IMR-90 (cell line): ENCODE measurements around the gene CENPX. TPM values are rescaled to one million over a fixed set of nuclear protein-coding genes. Genes with fewer than 3 reads are reported as not detected.
A peak's percentile ranks its signal among the peaks of the same experiment; 100 is the strongest.

ENCODE experiments used
- ATAC-seq: fragments of 200-7000 bp; cut with Tn5 transposase; 2 replicates; pipeline ENCODE4 v1.9.1; 2020; ENCODE audit warnings: low read depth, mild to moderate bottlenecking, moderate library complexity
- BruUV-seq: library from RNA; stranded (reverse); fragments of 400-500 nt; replicated peaks from 2 replicates; lab custom pipeline; 2021; lab: Mats Ljungman, UMichigan
- CTCF ChIA-PET: fragments of 300-600 bp; formaldehyde crosslinking; extraction: SDS; loops from one replicate; lab custom pipeline; 2021; ENCODE audit warnings: antibody characterized with exemption; lab: Yijun Ruan, JAX
- POLR2A ChIA-PET: fragments of 300-600 bp; sonication (Branson Sonifier 250); formaldehyde crosslinking; loops from one replicate; lab custom pipeline; 2022; ENCODE audit warnings: antibody characterized with exemption; ENCODE audit not compliant: unreplicated experiment; lab: Charles Lee
- DNase-seq: peaks from one replicate; pipeline ENCODE4 v3.0.0; 2013
- H2AFZ ChIP-seq: replicated peaks from 2 replicates; pipeline ENCODE3; 2013; ENCODE audit warnings: low read length, mild to moderate bottlenecking; ENCODE audit not compliant: poor library complexity
- H2AK5ac ChIP-seq: 2 replicates; pipeline ENCODE4 v1.6.1; 2013; ENCODE audit warnings: low read depth, low read length, inconsistent platforms
- H2AK9ac ChIP-seq: replicated peaks from 2 replicates; pipeline ENCODE3; 2013; ENCODE audit warnings: mild to moderate bottlenecking, low read depth, low read length, moderate library complexity; ENCODE audit not compliant: poor library complexity
- H2BK120ac ChIP-seq: 2 replicates; pipeline ENCODE4 v1.6.1; 2013; ENCODE audit warnings: low read depth, low read length, inconsistent platforms
- H2BK15ac ChIP-seq: 3 replicates; pipeline ENCODE4 v1.6.1; 2013; ENCODE audit warnings: low read depth, low read length, inconsistent platforms
- H2BK20ac ChIP-seq: 2 replicates; pipeline ENCODE4 v1.6.1; 2013; ENCODE audit warnings: low read depth, mild to moderate bottlenecking, inconsistent platforms, low read length, moderate library complexity
- H2BK5ac ChIP-seq: 2 replicates; pipeline ENCODE4 v1.6.1; 2013; ENCODE audit warnings: mild to moderate bottlenecking, low read depth, low read length, inconsistent platforms; ENCODE audit not compliant: poor library complexity, severe bottlenecking
- H3K14ac ChIP-seq: replicated peaks from 2 replicates; pipeline ENCODE4 v1.6.1; 2013; ENCODE audit warnings: low read depth, low read length, inconsistent platforms
- H3K18ac ChIP-seq: 2 replicates; pipeline ENCODE4 v1.6.1; 2013; ENCODE audit warnings: low read depth, low read length, control low read depth
- H3K23ac ChIP-seq: 2 replicates; pipeline ENCODE4 v1.6.1; 2013; ENCODE audit warnings: low read depth, low read length, inconsistent platforms
- H3K27ac ChIP-seq: 2 replicates; pipeline ENCODE4 v1.5.1; 2013; ENCODE audit warnings: mild to moderate bottlenecking, control low read depth, low read length; ENCODE audit not compliant: insufficient read depth
- H3K27me3 ChIP-seq: 2 replicates; pipeline ENCODE4 v1.6.1; 2013; ENCODE audit warnings: low read length; ENCODE audit not compliant: control insufficient read depth, insufficient read depth
- H3K36me3 ChIP-seq: 2 replicates; pipeline ENCODE4 v1.6.1; 2013; ENCODE audit warnings: low read length, mixed read lengths; ENCODE audit not compliant: control insufficient read depth, insufficient read depth
- H3K4ac ChIP-seq: 2 replicates; pipeline ENCODE4 v1.6.1; 2013; ENCODE audit warnings: low read depth, low read length, inconsistent platforms
- H3K4me1 ChIP-seq: 2 replicates; pipeline ENCODE4 v1.6.1; 2013; ENCODE audit warnings: low read length, mixed read lengths; ENCODE audit not compliant: control insufficient read depth, insufficient read depth
- H3K4me2 ChIP-seq: 2 replicates; pipeline ENCODE4 v1.6.1; 2013; ENCODE audit warnings: low read depth, mild to moderate bottlenecking, control low read depth, low read length, moderate library complexity
- H3K4me3 ChIP-seq: 2 replicates; pipeline ENCODE4 v1.5.1; 2013; ENCODE audit warnings: low read depth, mild to moderate bottlenecking, control low read depth, low read length, moderate library complexity; ENCODE audit not compliant: insufficient read depth
- H3K56ac ChIP-seq: 2 replicates; pipeline ENCODE4 v1.6.1; 2013; ENCODE audit warnings: low read length, inconsistent platforms; ENCODE audit not compliant: insufficient read depth; ENCODE audit errors: extremely low read depth
- H3K79me1 ChIP-seq, 2 experiments: 2 replicates each; pipeline ENCODE4 v1.6.1; 2013; ENCODE audit warnings: low read length in 2 of 2, inconsistent platforms in 1 of 2, low read depth in 1 of 2
- H3K9ac ChIP-seq: 2 replicates; pipeline ENCODE4 v1.6.1; 2013; ENCODE audit warnings: low read depth, low read length, control low read depth
- H3K9me1 ChIP-seq: 2 replicates; pipeline ENCODE4 v1.6.1; 2013; ENCODE audit warnings: low read length, inconsistent platforms; ENCODE audit not compliant: insufficient read depth
- H3K9me3 ChIP-seq: 2 replicates; pipeline ENCODE4 v1.6.1; 2013; ENCODE audit warnings: low read length; ENCODE audit not compliant: control insufficient read depth, insufficient read depth
- H4K20me1 ChIP-seq: 2 replicates; pipeline ENCODE4 v1.6.1; 2013; ENCODE audit warnings: low read length, inconsistent platforms; ENCODE audit not compliant: insufficient read depth
- H4K5ac ChIP-seq: 2 replicates; pipeline ENCODE4 v1.6.1; 2013; ENCODE audit warnings: mild to moderate bottlenecking, low read depth, low read length, control low read depth
- H4K8ac ChIP-seq, 2 experiments: 2 replicates each; pipeline ENCODE4 v1.6.1; 2013; ENCODE audit warnings: low read depth in 2 of 2, low read length in 2 of 2, control low read depth in 1 of 2, inconsistent platforms in 1 of 2
- H4K91ac ChIP-seq: 2 replicates; pipeline ENCODE4 v1.6.1; 2013; ENCODE audit warnings: low read depth, low read length, inconsistent platforms; ENCODE audit not compliant: insufficient read depth
- BHLHE40 ChIP-seq: fragments of 150-350 bp; IDR thresholded peaks from 2 replicates; pipeline ENCODE4 v1.6.1; 2016; ENCODE audit warnings: mild to moderate bottlenecking, low read depth, low read length
- MXI1 ChIP-seq: IDR thresholded peaks from 2 replicates; pipeline ENCODE4 v1.6.1; 2012; ENCODE audit warnings: low read depth, mild to moderate bottlenecking, low read length, moderate library complexity, borderline replicate concordance
- RAD21 ChIP-seq: IDR thresholded peaks from 2 replicates; pipeline ENCODE4 v1.6.1; 2012; ENCODE audit warnings: low read length, improper control_type of control experiment
- RCOR1 ChIP-seq: IDR thresholded peaks from 2 replicates; pipeline ENCODE4 v1.6.1; 2012; ENCODE audit warnings: mild to moderate bottlenecking, low read length, improper control_type of control experiment; ENCODE audit not compliant: insufficient replicate concordance
- WGBS, 2 experiments: methylation state at CpG; one replicate each; pipeline versions ENCODE4 v1.1.5 to v1.1.7; 2013; ENCODE audit warnings: missing lambda C conversion rate in 2 of 2; ENCODE audit not compliant: insufficient read length in 1 of 2; ENCODE audit errors: extremely low coverage in 2 of 2; 5-methylcytosine and 5-hydroxymethylcytosine counted together
- dilution Hi-C: fragments of 300-500 bp; cut with HindIII; formaldehyde crosslinking; loops from one replicate; pipeline ENCODE4 v1.14.3; 2018; ENCODE audit warnings: low sequenced_read_pairs; ENCODE audit not compliant: unreplicated experiment
- in situ Hi-C: fragments of 300-500 bp; cut with MboI; formaldehyde crosslinking; loops from 3 replicates; pipeline ENCODE4 v1.14.3; 2019; ENCODE audit warnings: low sequenced_read_pairs, inconsistent platforms, mixed read lengths
- intact Hi-C: fragments of 100-400 bp; cut with micrococcal nuclease; formaldehyde crosslinking; loops from 2 replicates; pipeline ENCODE4 v1.10.0; 2022
- polyA plus RNA-seq, 3 experiments: library from polyadenylated mRNA; depleted of rRNA; stranded (reverse); fragments of >200 nt; gene quantifications; 2 replicates each; pipeline ENCODE4 v1.2.3, GENCODE V29; 2012; ENCODE audit warnings: low replicate concordance in 1 of 3
- total RNA-seq: library from RNA; depleted of rRNA; stranded (reverse); fragments of >200 nt; gene quantifications from 2 replicates; pipeline ENCODE4 v1.2.3, GENCODE V29; 2012

Gene CENPX
- total and polyA plus RNA-seq, 2 of the 4 experiments (the other 2 are of a cell fraction) = 44.8 to 86.8 TPM

GRCh38 chr17:82023447-82024241, 966 bp upstream of the CENPX start:
- no peak overlapping the region for H3K18ac ChIP-seq
- peak overlapping the region; percentile 90 for H2AK9ac ChIP-seq
- no peaks in the 10 kb centered on the region for H3K27me3 ChIP-seq
- H3K9me1 ChIP-seq = no peaks in the 10 kb centered on the region
- H2AFZ ChIP-seq = peak overlapping the region; percentile 91
- H3K4ac ChIP-seq = peak overlapping the region; percentile 64
- H3K14ac ChIP-seq = no peak overlapping the region
- peak overlapping the region; percentile 57 to 78; a peak in 2 of 4 replicates for H4K8ac ChIP-seq
- 0 out of 2 replicates have a peak overlapping the region, but pooled peaks have one; percentile 70 for H3K23ac ChIP-seq
- peak; percentile 6 for ATAC-seq
- intact Hi-C loops (loop anchor here (2.0 kb wide), 1 partner anchor 151 kb away; no protein-coding TSS in a partner anchor), in situ Hi-C loops (no loop called here), dilution Hi-C loops (no loop called here)
- DNase-seq = peak; percentile 8
- no TSS peak for BruUV-seq
- peaks cover 4% of the 10 kb centered on the region for H3K36me3 ChIP-seq
- H3K9me3 ChIP-seq = no peaks in the 10 kb centered on the region
- H4K20me1 ChIP-seq = peaks cover 24% of the 10 kb centered on the region
- TF ChIP-seq RAD21 (no peak), BHLHE40 (no peak), RCOR1 (no peak), MXI1 (no peak)
- no peak overlapping the region for H2BK120ac ChIP-seq
- H3K4me3 ChIP-seq = peak overlapping the region; percentile 75
- H4K91ac ChIP-seq = no peak overlapping the region
- H2BK15ac ChIP-seq = no peak overlapping the region
- H2AK5ac ChIP-seq = peak overlapping the region; percentile 60; the same call in 1 of the 2 replicates
- ChIA-PET POLR2A (no interaction called here), CTCF (interaction anchor here (1.0 to 1.3 kb wide), 2 partner anchors 14 to 64 kb away, joined by 3 to 11 read pairs; partner anchors contain the start of gene DCXR)
- peak overlapping the region; percentile 99 for H3K4me2 ChIP-seq
- H2BK20ac ChIP-seq = no peak overlapping the region
- H3K9ac ChIP-seq = peak overlapping the region; percentile 81
- peaks cover 13% of the 10 kb centered on the region for H3K4me1 ChIP-seq
- H3K56ac ChIP-seq = peak overlapping the region; percentile 59; the same call in 1 of the 2 replicates
- 11% methylated on average over 32 of the region's 55 CpGs; no CpG with 5 or more reads in 1 of the 2 experiments for WGBS, 2 experiments
- peak overlapping the region; percentile 47; the same call in 1 of the 2 replicates for H3K27ac ChIP-seq
- H4K5ac ChIP-seq = no peak overlapping the region
- H3K79me1 ChIP-seq = peaks cover 12 to 46% of the 10 kb centered on the region in 2 experiments
- no peak overlapping the region for H2BK5ac ChIP-seq
